A549 treated with AZD9567 at 1 μM for 4 hours (cell line): ENCODE measurements around the gene NPFFR2. TPM values are rescaled to one million over a fixed set of nuclear protein-coding genes. Genes with fewer than 3 reads are reported as not detected.

ENCODE experiments used
- total RNA-seq: library from RNA; stranded (reverse); fragments of 200-300 nt; extraction: Qiagen RNA extraction; gene quantifications from 5 replicates; pipeline ENCODE4 v1.2.3, GENCODE V29; 2022; ENCODE audit not compliant: insufficient read depth

The NPFFR2 gene
- not detected in 5 replicates for total RNA-seq

GRCh38 chr4:72031868-72032608 is at the start of gene NPFFR2:
Gene NPFFR2 (plus strand): TSS chr4:72032000. CDS start chr4:72128592, 96,592 bp downstream.

Other genes starting within 250 kb of the NPFFR2 start
- gene GC, start 247.9 kb upstream of the NPFFR2 start, total RNA-seq: not detected in 5 replicates